ENCODE data around the gene TNFSF12.

TNFSF12 gene

GRCh38 chr17:7560172-7561027, 11.5 kb downstream of the TNFSF12 start:
- peak; percentile 85 for TF ChIP-seq CTCF (conservative IDR thresholded peaks at IDR 0.05; ENCODE audit: low read depth, low read length)
- peak overlapping the region; percentile 33 for H3K4me3 ChIP-seq (ENCODE audit: low read length)
- no peak for DNase-seq (ENCODE audit: low read depth)

GRCh38 chr17:7561028-7561575, 12.2 kb downstream of the TNFSF12 start:
- peak overlapping the region; percentile 71 for H3K4me3 ChIP-seq (ENCODE audit: low read length)
- peak; percentile 54 for DNase-seq (ENCODE audit: low read depth)
- TF ChIP-seq CTCF (conservative IDR thresholded peaks at IDR 0.05; ENCODE audit: low read depth, low read length), result peak; percentile 76

GRCh38 chr17:7561589-7562207, 12.8 kb downstream of the TNFSF12 start, which contains the start of gene SENP3:
Gene SENP3 (plus strand): TSS chr17:7561919. CDS start chr17:7563077, 1,158 bp downstream.
- peak; percentile 62 for DNase-seq (ENCODE audit: low read depth)
- peak within 1 kb of the TSS; percentile 81 for H3K4me3 ChIP-seq (ENCODE audit: low read length)
- TF ChIP-seq CTCF (conservative IDR thresholded peaks at IDR 0.05; ENCODE audit: low read depth, low read length), result no peak

- H3K4me3 ChIP-seq (ENCODE audit: low read length), result peak overlapping the region; percentile 81
- no peak for TF ChIP-seq CTCF (conservative IDR thresholded peaks at IDR 0.05; ENCODE audit: low read depth, low read length)
- no peak for DNase-seq (ENCODE audit: low read depth)
Observed at GRCh38 chr17:7562208-7562605, 13.3 kb downstream of the TNFSF12 start.

GRCh38 chr17:7563115-7563869, 14.4 kb downstream of the TNFSF12 start:
- no peak for DNase-seq (ENCODE audit: low read depth)
- H3K4me3 ChIP-seq (ENCODE audit: low read length), result no peak overlapping the region
- no peak for TF ChIP-seq CTCF (conservative IDR thresholded peaks at IDR 0.05; ENCODE audit: low read depth, low read length)

GRCh38 chr17:7569571-7569970, 20.7 kb downstream of the TNFSF12 start:
- no peak overlapping the region for H3K4me3 ChIP-seq (ENCODE audit: low read length)
- no peak for TF ChIP-seq CTCF (conservative IDR thresholded peaks at IDR 0.05; ENCODE audit: low read depth, low read length)
- no peak for DNase-seq (ENCODE audit: low read depth)
